Skeletal muscle satellite cell (primary cell): Measurements from ENCODE around the gene HOXA4.

Source experiments
- H3K27me3 ChIP-seq: 2 replicates; pipeline ENCODE4 v1.7.0; 2013; ENCODE audit warnings: low read length; ENCODE audit not compliant: control insufficient read depth, insufficient read depth
- H3K36me3 ChIP-seq: 2 replicates; pipeline ENCODE4 v1.7.0; 2013; ENCODE audit warnings: mild to moderate bottlenecking, control low read depth, low read length; ENCODE audit not compliant: insufficient read depth
- H3K4me1 ChIP-seq: 2 replicates; pipeline ENCODE4 v1.7.0; 2013; ENCODE audit warnings: low read length; ENCODE audit not compliant: control insufficient read depth, insufficient read depth
- H3K4me2 ChIP-seq: 2 replicates; pipeline ENCODE4 v1.7.0; 2013; ENCODE audit warnings: mild to moderate bottlenecking, low read length
- H3K4me3 ChIP-seq: 2 replicates; pipeline ENCODE4 v1.7.0; 2013; ENCODE audit warnings: low read length
- H3K9ac ChIP-seq: 2 replicates; pipeline ENCODE4 v1.7.0; 2013; ENCODE audit warnings: mild to moderate bottlenecking, low read depth, low read length, moderate library complexity
- H3K9me3 ChIP-seq: replicated peaks from 2 replicates; pipeline ENCODE4 v1.7.0; 2013; ENCODE audit warnings: mild to moderate bottlenecking, control low read depth, low read length

Gene HOXA4

GRCh38 chr7:27106901-27107240 lies 23.7 kb downstream of the HOXA4 start:
- Histone ChIP-seq H3K4me2 (peak overlapping the region; percentile 99), H3K36me3 (peaks cover 9% of the 10 kb centered on the region), H3K4me1 (peaks cover 28% of the 10 kb centered on the region), H3K9ac (peak overlapping the region; percentile 84), H3K4me3 (peak overlapping the region; percentile 73), H3K27me3 (no peaks in the 10 kb centered on the region), H3K9me3 (no peaks in the 10 kb centered on the region)

- Histone ChIP-seq H3K9me3 (no peaks in the 10 kb centered on the region), H3K4me3 (peak overlapping the region; percentile 73), H3K36me3 (peaks cover 15% of the 10 kb centered on the region), H3K27me3 (no peaks in the 10 kb centered on the region), H3K9ac (peak overlapping the region; percentile 84), H3K4me1 (peaks cover 23% of the 10 kb centered on the region), H3K4me2 (peak overlapping the region; percentile 99)
Observed at GRCh38 chr7:27106181-27106900, 24.2 kb downstream of the HOXA4 start.

GRCh38 chr7:27105301-27106031 lies 25.1 kb downstream of the HOXA4 start:
- H3K9me3 ChIP-seq, result no peaks in the 10 kb centered on the region
- H3K4me3 ChIP-seq, result no peak overlapping the region
- no peaks in the 10 kb centered on the region for H3K27me3 ChIP-seq
- no peak overlapping the region for H3K4me2 ChIP-seq
- no peak overlapping the region for H3K9ac ChIP-seq
- peaks cover 14% of the 10 kb centered on the region for H3K4me1 ChIP-seq
- peaks cover 22% of the 10 kb centered on the region for H3K36me3 ChIP-seq

GRCh38 chr7:27104341-27105058 lies 26.1 kb downstream of the HOXA4 start:
- Histone ChIP-seq H3K4me3 (no peak overlapping the region), H3K9ac (no peak overlapping the region), H3K4me1 (peaks cover 14% of the 10 kb centered on the region), H3K9me3 (no peaks in the 10 kb centered on the region), H3K4me2 (no peak overlapping the region), H3K27me3 (no peaks in the 10 kb centered on the region), H3K36me3 (peaks cover 22% of the 10 kb centered on the region)

DNA sequence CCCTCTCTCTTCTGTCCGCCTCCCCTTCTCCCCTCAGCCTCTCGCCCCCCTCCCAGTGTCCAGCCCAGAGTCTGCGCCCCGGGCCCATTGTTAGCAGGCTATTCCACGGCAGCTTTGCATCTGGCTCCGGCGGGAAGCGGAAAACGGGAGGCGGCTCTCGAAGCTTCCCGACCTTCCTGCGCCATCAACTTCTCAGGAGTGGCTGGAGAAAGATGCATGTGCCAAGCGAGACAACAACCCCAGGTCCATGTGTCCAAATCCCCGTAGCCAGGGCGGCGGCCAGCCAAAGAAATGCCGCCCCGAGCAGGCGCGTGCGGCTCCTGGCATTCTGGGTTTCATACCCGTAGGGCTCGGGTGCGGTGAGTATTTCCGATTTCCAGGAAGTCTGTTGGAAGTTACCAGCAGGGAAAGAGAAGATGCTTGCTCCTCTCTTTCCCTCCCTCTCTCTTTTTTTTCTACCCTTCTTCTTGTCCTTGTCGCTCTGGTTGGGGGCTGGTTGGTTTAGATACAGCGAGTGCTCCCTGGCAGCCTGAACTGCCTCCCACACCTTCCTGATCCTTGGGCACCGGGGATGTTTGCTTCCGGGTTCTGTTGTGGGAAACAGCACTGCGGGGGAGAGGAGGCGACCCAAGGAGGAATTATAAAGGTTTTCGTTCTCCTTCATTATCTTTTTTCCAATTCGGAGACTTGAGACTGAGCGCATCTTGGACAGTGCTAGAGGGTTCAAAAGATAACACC lies 26.9 kb downstream of the HOXA4 start:
- Histone ChIP-seq H3K36me3 (peaks cover 31% of the 10 kb centered on the region), H3K9ac (no peak overlapping the region), H3K9me3 (no peaks in the 10 kb centered on the region), H3K4me1 (peaks cover 14% of the 10 kb centered on the region), H3K27me3 (no peaks in the 10 kb centered on the region), H3K4me2 (no peak overlapping the region), H3K4me3 (no peak overlapping the region)

DNA sequence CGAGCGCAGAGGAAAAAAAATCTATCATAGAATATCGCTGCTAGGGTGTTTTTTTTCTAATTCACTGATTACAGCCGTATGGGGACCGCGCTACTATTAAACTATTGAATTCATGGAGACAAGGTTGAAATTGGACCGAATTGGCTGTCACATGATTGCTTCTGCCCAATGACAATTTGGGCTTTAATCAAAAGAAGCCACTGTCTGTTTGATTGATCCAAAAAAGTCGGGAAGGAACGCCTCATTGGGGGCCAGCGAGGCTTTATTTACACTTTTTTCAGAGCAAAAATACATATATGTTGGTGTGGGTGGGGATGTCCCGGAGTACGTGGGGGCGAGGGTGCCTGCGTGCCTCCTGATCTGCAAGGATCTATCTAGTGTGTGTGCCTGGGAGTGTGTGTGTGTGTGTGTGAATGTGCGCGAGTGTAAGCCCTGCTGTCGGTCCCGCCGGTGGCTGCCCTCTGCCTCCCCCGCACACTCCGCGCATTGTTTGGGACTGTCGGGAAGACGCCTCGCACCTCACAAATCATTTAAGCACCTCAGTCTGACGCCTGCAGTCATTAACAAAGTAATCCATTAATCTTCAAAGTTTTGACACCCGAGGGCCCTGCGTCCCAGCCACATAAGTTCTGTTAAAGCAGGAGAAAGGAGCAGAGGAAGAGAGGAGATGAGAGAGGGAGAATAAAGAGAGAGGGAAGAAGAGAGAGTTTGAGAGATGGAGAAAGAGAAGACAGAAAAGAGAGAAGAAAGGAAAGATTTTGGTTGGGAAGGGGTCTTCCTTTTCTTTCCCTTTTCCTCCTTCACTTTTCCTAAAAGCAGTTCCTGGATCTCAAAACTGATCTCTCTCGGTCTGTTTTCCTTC lies 27.7 kb downstream of the HOXA4 start, which contains the start of gene HOXA2:
HOXA2 (minus strand) TSS at position 103 of the 862 bp plus-strand sequence. CDS start 183 bp downstream, outside the sequence.
- Histone ChIP-seq H3K4me2 (no peak within 1 kb of the TSS), H3K9ac (no peak within 1 kb of the TSS), H3K4me1 (peaks cover 21% of the 10 kb centered on the region), H3K27me3 (no peaks in the 10 kb centered on the region), H3K9me3 (no peaks in the 10 kb centered on the region), H3K4me3 (no peak within 1 kb of the TSS), H3K36me3 (peaks cover 32% of the 10 kb centered on the region)

DNA sequence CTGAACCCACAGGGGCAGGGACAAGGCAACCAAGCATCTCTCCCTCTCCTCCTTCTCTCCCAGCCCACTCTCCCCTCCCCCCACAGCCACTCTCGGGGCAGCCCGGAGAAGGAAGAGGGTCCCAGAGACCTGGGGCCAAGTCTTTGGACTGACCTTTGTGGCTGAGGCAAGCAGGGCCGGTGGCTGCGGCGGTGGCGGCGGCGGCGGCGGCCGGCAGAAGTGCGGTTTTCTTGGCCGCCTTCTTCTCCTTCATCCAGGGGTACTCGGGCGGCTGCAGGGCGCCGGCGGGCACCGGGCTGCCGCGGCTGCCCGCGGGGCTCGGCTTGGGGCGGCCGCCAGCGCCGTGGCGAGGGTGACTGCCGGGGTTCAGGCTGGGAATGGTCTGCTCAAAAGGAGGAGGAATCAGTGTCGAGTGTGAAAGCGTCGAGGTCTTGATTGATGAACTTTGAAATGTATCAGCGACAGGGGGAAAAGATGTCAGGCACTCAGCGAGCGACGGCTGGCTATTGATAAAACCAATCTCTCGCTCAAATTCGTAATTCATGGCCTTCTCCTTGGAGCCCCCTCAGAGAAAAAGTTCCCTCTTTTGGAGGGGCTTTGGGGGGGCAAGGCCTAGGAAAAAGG lies 28.5 kb downstream of the HOXA4 start:
- Histone ChIP-seq H3K9ac (no peak overlapping the region), H3K4me3 (no peak overlapping the region), H3K36me3 (peaks cover 32% of the 10 kb centered on the region), H3K4me1 (peaks cover 25% of the 10 kb centered on the region), H3K9me3 (no peaks in the 10 kb centered on the region), H3K27me3 (no peaks in the 10 kb centered on the region), H3K4me2 (no peak overlapping the region)

- H3K9ac ChIP-seq, result no peak overlapping the region
- no peaks in the 10 kb centered on the region for H3K9me3 ChIP-seq
- H3K4me2 ChIP-seq, result no peak overlapping the region
- H3K4me1 ChIP-seq, result peaks cover 20% of the 10 kb centered on the region
- H3K27me3 ChIP-seq, result no peaks in the 10 kb centered on the region
- H3K4me3 ChIP-seq, result no peak overlapping the region
- H3K36me3 ChIP-seq, result peaks cover 32% of the 10 kb centered on the region
Observed at GRCh38 chr7:27101171-27101956, 29.2 kb downstream of the HOXA4 start.

GRCh38 chr7:27100694-27101170 lies 29.8 kb downstream of the HOXA4 start:
- peaks cover 15% of the 10 kb centered on the region for H3K4me1 ChIP-seq
- no peaks in the 10 kb centered on the region for H3K27me3 ChIP-seq
- no peak overlapping the region for H3K4me3 ChIP-seq
- H3K9me3 ChIP-seq, result no peaks in the 10 kb centered on the region
- H3K4me2 ChIP-seq, result no peak overlapping the region
- H3K36me3 ChIP-seq, result peaks cover 32% of the 10 kb centered on the region
- no peak overlapping the region for H3K9ac ChIP-seq
